ENCODE measurements around the gene PACS2.
A peak's percentile ranks its signal among the peaks of the same experiment; 100 is the strongest.
"Not testable (repeated sequence)": the region's sequence is repeated elsewhere in the genome, so short reads cannot be mapped to it uniquely, and the experiment has no call there.

The PACS2 gene

GRCh38 chr14:105333613-105334364, 19.2 kb downstream of the PACS2 start:
- H3K23ac ChIP-seq (ENCODE audit: low read length in 2 of 2), result no peak overlapping the region
- H3K4me3 ChIP-seq (ENCODE audit: insufficient read depth in 1 of 2, low read depth in 1 of 2, low read length in 2 of 2), result no peak overlapping the region
- H4K8ac ChIP-seq (ENCODE audit: low read length), result no peak overlapping the region
- no peak overlapping the region for H3K4ac ChIP-seq (ENCODE audit: low read depth in 1 of 2, low read length in 2 of 2)
- no peak overlapping the region for H2BK12ac ChIP-seq (ENCODE audit: low read length in 2 of 2)
- no peak overlapping the region for H2BK15ac ChIP-seq (ENCODE audit: low read depth, poor library complexity, severe bottlenecking)
- no peak overlapping the region for H3K9ac ChIP-seq (ENCODE audit: low read length)
- H3K27me3 ChIP-seq (ENCODE audit: control insufficient read depth in 1 of 2, insufficient read depth in 1 of 2, low read length in 2 of 2), result no peaks in the 10 kb centered on the region
- H3K27ac ChIP-seq (ENCODE audit: low read length, poor library complexity, severe bottlenecking), result no peak overlapping the region
- H2AFZ ChIP-seq (ENCODE audit: low read depth, low read length), result no peak overlapping the region
- H4K91ac ChIP-seq (ENCODE audit: low read length), result no peak overlapping the region
- peaks cover 75% of the 10 kb centered on the region for H3K79me1 ChIP-seq (replicated peaks; ENCODE audit: low read length, poor library complexity, severe bottlenecking)
- WGBS, result 92% methylated on average over 18 of the region's 18 CpGs
- peaks cover 0 to 39% of the 10 kb centered on the region in 2 experiments for H3K36me3 ChIP-seq (ENCODE audit: control insufficient read depth in 1 of 2, insufficient read depth in 2 of 2, low read depth in 1 of 2, low read length in 2 of 2)
- no peaks in the 10 kb centered on the region for H3K9me3 ChIP-seq (ENCODE audit: control insufficient read depth, low read length)
- H3K14ac ChIP-seq (ENCODE audit: low read length in 2 of 2), result peak overlapping the region in 1 of 2 experiments; percentile 14
- no peak overlapping the region for H2BK5ac ChIP-seq (ENCODE audit: low read depth, low read length, poor library complexity, severe bottlenecking)
- no peak overlapping the region for H3K18ac ChIP-seq (ENCODE audit: low read depth in 1 of 2, low read length in 2 of 2)
- H3K4me1 ChIP-seq (ENCODE audit: control insufficient read depth, insufficient read depth, low read depth, low read length), result peaks cover 29% of the 10 kb centered on the region
- no peak overlapping the region for H2BK120ac ChIP-seq (ENCODE audit: low read depth, low read length)
- no peak overlapping the region for H2AK5ac ChIP-seq (ENCODE audit: low read length, severe bottlenecking)
- no peak overlapping the region for H3K4me2 ChIP-seq (ENCODE audit: low read length, poor library complexity, severe bottlenecking)
- no peak for DNase-seq

- H3K27ac ChIP-seq (ENCODE audit: low read length, poor library complexity, severe bottlenecking), result no peak overlapping the region
- no peak for DNase-seq
These were observed 20.1 kb downstream of the PACS2 start for GRCh38 chr14:105334383-105335230.

GRCh38 chr14:105335231-105335542, 20.6 kb downstream of the PACS2 start:
- not testable (repeated sequence) for H2AK5ac ChIP-seq (ENCODE audit: low read length, severe bottlenecking); H4K8ac ChIP-seq (ENCODE audit: low read length); H3K14ac ChIP-seq (ENCODE audit: low read length in 2 of 2); H2BK12ac ChIP-seq (ENCODE audit: low read length in 2 of 2); H3K4ac ChIP-seq (ENCODE audit: low read depth in 1 of 2, low read length in 2 of 2); H2BK15ac ChIP-seq (ENCODE audit: low read depth, poor library complexity, severe bottlenecking); H3K18ac ChIP-seq (ENCODE audit: low read depth in 1 of 2, low read length in 2 of 2); H4K91ac ChIP-seq (ENCODE audit: low read length); H3K27ac ChIP-seq (ENCODE audit: low read length, poor library complexity, severe bottlenecking); H3K4me2 ChIP-seq (ENCODE audit: low read length, poor library complexity, severe bottlenecking); DNase-seq; H2AFZ ChIP-seq (ENCODE audit: low read depth, low read length); H2BK120ac ChIP-seq (ENCODE audit: low read depth, low read length); H2BK5ac ChIP-seq (ENCODE audit: low read depth, low read length, poor library complexity, severe bottlenecking); H3K23ac ChIP-seq (ENCODE audit: low read length in 2 of 2); H3K27me3 ChIP-seq (ENCODE audit: control insufficient read depth in 1 of 2, insufficient read depth in 1 of 2, low read length in 2 of 2); H3K9ac ChIP-seq (ENCODE audit: low read length); H3K9me3 ChIP-seq (ENCODE audit: control insufficient read depth, low read length); H3K4me3 ChIP-seq (ENCODE audit: insufficient read depth in 1 of 2, low read depth in 1 of 2, low read length in 2 of 2)
- Histone ChIP-seq H3K4me1 (ENCODE audit: control insufficient read depth, insufficient read depth, low read depth, low read length) (peaks cover 30% of the 10 kb centered on the region), H3K36me3 (ENCODE audit: control insufficient read depth in 1 of 2, insufficient read depth in 2 of 2, low read depth in 1 of 2, low read length in 2 of 2) (peaks cover 0 to 36% of the 10 kb centered on the region in 2 experiments), H3K79me1 (replicated peaks; ENCODE audit: low read length, poor library complexity, severe bottlenecking) (peaks cover 67% of the 10 kb centered on the region)
- 92% methylated on average over 22 of the region's 22 CpGs for WGBS

More at GRCh38 chr14:105334383-105335230, 20.1 kb downstream of the PACS2 start:
- Histone ChIP-seq H2AK5ac (ENCODE audit: low read length, severe bottlenecking) (no peak overlapping the region), H3K79me1 (replicated peaks; ENCODE audit: low read length, poor library complexity, severe bottlenecking) (peaks cover 69% of the 10 kb centered on the region), H3K23ac (ENCODE audit: low read length in 2 of 2) (no peak overlapping the region), H4K91ac (ENCODE audit: low read length) (no peak overlapping the region), H4K8ac (ENCODE audit: low read length) (no peak overlapping the region), H3K14ac (ENCODE audit: low read length in 2 of 2) (no peak overlapping the region), H3K18ac (ENCODE audit: low read depth in 1 of 2, low read length in 2 of 2) (no peak overlapping the region), H3K4ac (ENCODE audit: low read depth in 1 of 2, low read length in 2 of 2) (no peak overlapping the region), H3K9me3 (ENCODE audit: control insufficient read depth, low read length) (no peaks in the 10 kb centered on the region), H3K9ac (ENCODE audit: low read length) (no peak overlapping the region), H3K36me3 (ENCODE audit: control insufficient read depth in 1 of 2, insufficient read depth in 2 of 2, low read depth in 1 of 2, low read length in 2 of 2) (peaks cover 0 to 37% of the 10 kb centered on the region in 2 experiments), H3K4me1 (ENCODE audit: control insufficient read depth, insufficient read depth, low read depth, low read length) (peaks cover 30% of the 10 kb centered on the region), H2BK5ac (ENCODE audit: low read depth, low read length, poor library complexity, severe bottlenecking) (no peak overlapping the region), H3K4me3 (ENCODE audit: insufficient read depth in 1 of 2, low read depth in 1 of 2, low read length in 2 of 2) (no peak overlapping the region), H3K4me2 (ENCODE audit: low read length, poor library complexity, severe bottlenecking) (no peak overlapping the region), H2BK120ac (ENCODE audit: low read depth, low read length) (no peak overlapping the region), H2BK12ac (ENCODE audit: low read length in 2 of 2) (no peak overlapping the region), H2AFZ (ENCODE audit: low read depth, low read length) (no peak overlapping the region), H3K27me3 (ENCODE audit: control insufficient read depth in 1 of 2, insufficient read depth in 1 of 2, low read length in 2 of 2) (no peaks in the 10 kb centered on the region), H2BK15ac (ENCODE audit: low read depth, poor library complexity, severe bottlenecking) (no peak overlapping the region)
- 94% methylated on average over 17 of the region's 17 CpGs for WGBS

- Histone ChIP-seq H2AFZ (ENCODE audit: low read depth, low read length) (no peak overlapping the region), H3K27me3 (ENCODE audit: control insufficient read depth in 1 of 2, insufficient read depth in 1 of 2, low read length in 2 of 2) (no peaks in the 10 kb centered on the region), H2BK12ac (ENCODE audit: low read length in 2 of 2) (no peak overlapping the region), H3K79me1 (replicated peaks; ENCODE audit: low read length, poor library complexity, severe bottlenecking) (peaks cover 62% of the 10 kb centered on the region), H3K4me3 (ENCODE audit: insufficient read depth in 1 of 2, low read depth in 1 of 2, low read length in 2 of 2) (no peak overlapping the region), H3K27ac (ENCODE audit: low read length, poor library complexity, severe bottlenecking) (no peak overlapping the region), H3K4ac (ENCODE audit: low read depth in 1 of 2, low read length in 2 of 2) (no peak overlapping the region), H3K14ac (ENCODE audit: low read length in 2 of 2) (peak overlapping the region in 1 of 2 experiments; percentile 62), H2AK5ac (ENCODE audit: low read length, severe bottlenecking) (no peak overlapping the region), H3K4me2 (ENCODE audit: low read length, poor library complexity, severe bottlenecking) (no peak overlapping the region), H3K23ac (ENCODE audit: low read length in 2 of 2) (no peak overlapping the region), H3K18ac (ENCODE audit: low read depth in 1 of 2, low read length in 2 of 2) (no peak overlapping the region), H2BK120ac (ENCODE audit: low read depth, low read length) (no peak overlapping the region), H2BK5ac (ENCODE audit: low read depth, low read length, poor library complexity, severe bottlenecking) (no peak overlapping the region), H3K9me3 (ENCODE audit: control insufficient read depth, low read length) (no peaks in the 10 kb centered on the region), H3K4me1 (ENCODE audit: control insufficient read depth, insufficient read depth, low read depth, low read length) (peaks cover 25% of the 10 kb centered on the region), H4K91ac (ENCODE audit: low read length) (no peak overlapping the region), H4K8ac (ENCODE audit: low read length) (no peak overlapping the region), H3K9ac (ENCODE audit: low read length) (no peak overlapping the region), H3K36me3 (ENCODE audit: control insufficient read depth in 1 of 2, insufficient read depth in 2 of 2, low read depth in 1 of 2, low read length in 2 of 2) (peaks cover 0 to 36% of the 10 kb centered on the region in 2 experiments), H2BK15ac (ENCODE audit: low read depth, poor library complexity, severe bottlenecking) (no peak overlapping the region)
- 94% methylated on average over 30 of the region's 33 CpGs for WGBS
- DNase-seq, result no peak
These were observed 21.4 kb downstream of the PACS2 start for GRCh38 chr14:105335735-105336476.

Data from mesenchymal stem cell (in vitro differentiated cells and primary cell).